Measurements from ENCODE around the gene CMTM7.

CMTM7 gene

DNA sequence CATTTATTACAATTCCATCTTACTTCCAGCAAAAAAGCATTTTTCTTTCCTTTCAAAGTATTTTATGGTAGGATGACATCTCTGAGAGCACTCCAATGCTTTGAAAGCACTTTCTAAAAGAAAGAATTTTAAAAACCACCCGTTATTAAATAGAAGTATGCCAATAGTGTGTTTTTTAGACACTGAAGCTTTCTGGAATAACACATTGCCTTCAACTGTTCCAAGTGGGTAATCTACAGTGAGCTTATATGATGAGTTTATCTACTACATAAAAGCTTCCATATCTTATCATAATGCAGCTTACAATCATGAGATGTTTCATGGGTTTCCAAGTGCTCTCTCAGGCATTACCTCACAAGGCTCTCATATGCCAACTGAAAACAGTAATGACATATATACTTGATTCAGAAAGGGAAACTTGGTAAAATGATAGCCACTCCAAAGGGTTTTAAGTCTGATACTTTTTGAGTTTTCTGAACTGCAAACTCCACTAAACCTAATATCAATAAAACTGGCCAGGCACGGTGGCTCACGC, 96.9 kb downstream of the CMTM7 start:
- no peaks in the 10 kb centered on the region for H3K9me3 ChIP-seq (ENCODE audit: control insufficient read depth, low read depth, low read length)
- H3K4me1 ChIP-seq (ENCODE audit: control insufficient read depth, low read depth, low read length) = no peaks in the 10 kb centered on the region
- H3K4me3 ChIP-seq (ENCODE audit: low read length) = no peak overlapping the region
- peaks cover 19% of the 10 kb centered on the region for H3K36me3 ChIP-seq (ENCODE audit: control insufficient read depth, low read depth, low read length)
- no peaks in the 10 kb centered on the region for H3K27me3 ChIP-seq (ENCODE audit: control insufficient read depth, insufficient read depth, low read length)
- H3K27ac ChIP-seq (ENCODE audit: low read length) = no peak overlapping the region
- H3K9ac ChIP-seq (ENCODE audit: low read length) = no peak overlapping the region

DNA sequence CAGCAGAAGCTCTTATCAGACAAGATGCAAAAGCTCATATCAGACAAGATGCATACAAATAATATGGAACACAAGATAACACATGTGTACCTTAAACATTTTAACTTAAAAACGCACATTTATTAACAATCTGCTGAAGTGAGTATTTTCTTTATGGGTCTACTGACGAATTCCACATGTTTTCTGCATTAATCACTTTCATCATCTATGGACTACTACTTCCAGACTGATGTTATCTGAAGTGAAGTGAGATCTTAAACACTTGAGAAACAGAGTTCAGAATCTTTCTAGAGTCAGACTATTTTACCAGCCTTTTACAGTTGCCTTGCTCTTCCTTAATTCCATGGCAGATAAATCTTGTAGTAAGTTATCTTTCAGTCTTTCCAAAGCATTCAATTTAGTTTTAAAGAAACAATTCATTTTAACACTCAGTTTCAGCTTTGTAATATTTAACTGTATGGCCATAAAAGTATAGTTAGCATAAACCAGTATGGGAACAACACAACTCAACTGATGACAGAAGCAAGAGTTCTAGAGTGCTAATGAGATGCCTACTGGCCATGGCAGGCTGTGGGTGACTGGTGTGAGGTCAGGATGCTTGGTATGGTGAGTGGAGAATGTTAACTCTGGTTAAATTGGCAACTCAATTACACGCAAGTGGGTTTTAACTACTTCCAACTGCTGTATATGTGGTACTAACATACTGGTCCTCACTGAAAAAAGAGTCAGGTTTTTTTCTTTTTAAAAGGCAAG, 101.2 kb downstream of the CMTM7 start:
- H3K36me3 ChIP-seq (ENCODE audit: control insufficient read depth, low read depth, low read length) = peaks cover 4% of the 10 kb centered on the region
- no peaks in the 10 kb centered on the region for H3K9me3 ChIP-seq (ENCODE audit: control insufficient read depth, low read depth, low read length)
- no peak overlapping the region for H3K9ac ChIP-seq (ENCODE audit: low read length)
- no peak overlapping the region for H3K27ac ChIP-seq (ENCODE audit: low read length)
- no peaks in the 10 kb centered on the region for H3K4me1 ChIP-seq (ENCODE audit: control insufficient read depth, low read depth, low read length)
- H3K4me3 ChIP-seq (ENCODE audit: low read length) = no peak overlapping the region
- H3K27me3 ChIP-seq (ENCODE audit: control insufficient read depth, insufficient read depth, low read length) = no peaks in the 10 kb centered on the region

DNA sequence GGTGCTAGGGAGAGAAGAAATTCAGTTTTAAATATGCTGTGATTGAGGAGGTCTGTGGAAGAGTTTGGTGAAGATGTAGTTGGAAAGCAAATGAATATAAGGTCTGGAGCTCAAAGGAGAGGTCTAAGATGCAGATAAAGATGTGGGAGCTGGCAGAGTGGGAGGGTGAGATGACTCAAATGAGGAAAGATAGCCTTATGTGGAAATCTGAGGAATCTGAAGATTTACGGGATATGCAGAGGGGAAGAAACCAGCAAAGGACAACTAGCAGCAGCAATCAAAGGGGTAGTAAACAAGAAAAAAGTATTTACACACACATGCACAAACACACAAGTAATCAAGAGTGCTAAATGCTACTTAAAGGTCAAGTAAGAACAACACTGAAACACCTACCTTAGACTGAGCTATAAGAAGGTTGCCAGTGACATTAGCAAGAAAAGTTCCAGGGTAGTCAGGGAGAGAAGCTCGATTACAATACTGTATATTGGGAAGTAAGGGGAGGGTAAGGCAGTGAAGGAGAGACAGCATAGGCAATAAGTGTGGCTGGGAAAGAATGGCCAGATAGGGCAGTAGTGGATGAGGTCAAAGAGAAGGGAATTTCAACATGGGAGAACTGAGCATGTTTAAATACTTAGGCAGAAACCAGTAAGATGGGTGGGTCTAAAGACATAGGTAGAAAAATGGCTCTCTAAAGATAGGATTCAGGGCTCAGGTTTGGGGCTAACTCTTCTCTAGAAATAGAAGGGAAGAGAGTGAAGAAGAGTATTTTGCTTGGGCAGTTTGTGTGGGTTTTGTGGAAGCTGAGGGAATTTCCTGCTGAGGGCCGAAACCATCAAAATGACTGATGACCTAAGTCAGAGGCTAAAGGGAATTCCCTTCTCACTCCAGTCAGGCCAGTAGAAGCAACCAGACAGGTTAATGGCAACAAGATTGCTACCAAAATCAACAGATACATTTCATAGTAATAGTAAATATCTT, 102.1 kb downstream of the CMTM7 start:
- Histone ChIP-seq H3K4me3 (ENCODE audit: low read length) (no peak overlapping the region), H3K9me3 (ENCODE audit: control insufficient read depth, low read depth, low read length) (no peaks in the 10 kb centered on the region), H3K9ac (ENCODE audit: low read length) (no peak overlapping the region), H3K36me3 (ENCODE audit: control insufficient read depth, low read depth, low read length) (peaks cover 3% of the 10 kb centered on the region), H3K27ac (ENCODE audit: low read length) (no peak overlapping the region), H3K4me1 (ENCODE audit: control insufficient read depth, low read depth, low read length) (no peaks in the 10 kb centered on the region), H3K27me3 (ENCODE audit: control insufficient read depth, insufficient read depth, low read length) (no peaks in the 10 kb centered on the region)

DNA sequence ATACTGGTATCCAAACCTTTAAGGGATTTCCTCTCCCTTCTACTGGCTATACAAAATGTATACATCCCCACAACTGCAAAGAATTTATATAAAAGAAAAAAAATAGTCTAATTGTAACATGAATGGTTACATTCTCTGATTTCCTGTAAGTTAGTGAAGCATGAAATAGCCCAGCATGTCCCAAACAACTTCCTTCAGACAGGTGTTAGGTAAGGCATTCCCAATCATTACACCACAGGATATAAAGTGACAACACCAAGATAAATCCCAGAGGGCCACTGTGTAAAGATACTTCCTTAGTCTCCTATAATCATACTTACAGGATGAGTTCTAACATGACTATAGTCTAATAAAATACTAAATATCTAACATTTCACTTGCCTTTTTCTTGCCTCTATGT, 103.4 kb downstream of the CMTM7 start:
- Histone ChIP-seq H3K9me3 (ENCODE audit: control insufficient read depth, low read depth, low read length) (no peaks in the 10 kb centered on the region), H3K4me3 (ENCODE audit: low read length) (no peak overlapping the region), H3K36me3 (ENCODE audit: control insufficient read depth, low read depth, low read length) (peaks cover 3% of the 10 kb centered on the region), H3K27me3 (ENCODE audit: control insufficient read depth, insufficient read depth, low read length) (no peaks in the 10 kb centered on the region), H3K27ac (ENCODE audit: low read length) (no peak overlapping the region), H3K9ac (ENCODE audit: low read length) (no peak overlapping the region), H3K4me1 (ENCODE audit: control insufficient read depth, low read depth, low read length) (no peaks in the 10 kb centered on the region)

DNA sequence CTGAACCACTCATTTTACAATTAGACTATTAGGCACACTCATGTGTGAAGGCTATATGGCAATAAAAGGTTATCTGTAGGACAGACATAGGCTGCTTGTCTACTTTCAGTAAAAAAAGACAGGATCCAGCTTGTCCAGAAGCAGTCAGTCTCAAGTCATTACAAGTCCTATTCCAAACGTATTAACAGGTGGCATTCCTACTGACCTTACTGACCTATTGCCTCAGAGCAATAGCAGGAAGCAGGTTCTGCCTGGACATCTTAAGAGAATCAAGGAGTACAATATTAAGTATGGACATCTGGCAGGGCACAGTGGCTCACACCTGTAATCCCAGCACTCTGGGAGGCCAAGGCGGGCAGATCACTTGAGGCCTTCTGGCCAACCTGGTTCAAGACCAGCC, 104.0 kb downstream of the CMTM7 start:
- Histone ChIP-seq H3K9ac (ENCODE audit: low read length) (no peak overlapping the region), H3K9me3 (ENCODE audit: control insufficient read depth, low read depth, low read length) (no peaks in the 10 kb centered on the region), H3K4me1 (ENCODE audit: control insufficient read depth, low read depth, low read length) (no peaks in the 10 kb centered on the region), H3K27me3 (ENCODE audit: control insufficient read depth, insufficient read depth, low read length) (no peaks in the 10 kb centered on the region), H3K36me3 (ENCODE audit: control insufficient read depth, low read depth, low read length) (peaks cover 3% of the 10 kb centered on the region), H3K4me3 (ENCODE audit: low read length) (no peak overlapping the region), H3K27ac (ENCODE audit: low read length) (no peak overlapping the region)

DNA sequence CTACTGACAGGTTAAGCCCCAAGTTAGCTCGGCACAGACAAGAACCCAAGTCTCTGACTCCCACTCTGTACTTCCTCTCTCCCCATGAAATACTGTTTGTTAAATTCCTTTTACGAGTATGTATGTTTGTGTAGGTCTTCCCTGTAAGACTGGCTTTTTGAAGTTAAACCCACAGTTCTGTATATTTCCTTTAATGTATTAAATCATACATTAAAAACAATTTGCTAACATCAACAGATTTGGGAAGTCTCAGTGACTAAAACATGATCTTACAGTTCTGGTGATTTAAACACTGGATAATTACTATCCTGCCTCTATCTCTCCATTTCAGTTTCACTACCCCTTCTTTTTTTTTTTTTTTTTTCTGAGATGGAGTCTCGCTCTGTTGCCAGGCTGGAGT, 106.6 kb downstream of the CMTM7 start:
- Histone ChIP-seq H3K9ac (ENCODE audit: low read length) (no peak overlapping the region), H3K4me3 (ENCODE audit: low read length) (no peak overlapping the region), H3K9me3 (ENCODE audit: control insufficient read depth, low read depth, low read length) (no peaks in the 10 kb centered on the region), H3K4me1 (ENCODE audit: control insufficient read depth, low read depth, low read length) (peaks cover 7% of the 10 kb centered on the region), H3K27me3 (ENCODE audit: control insufficient read depth, insufficient read depth, low read length) (no peaks in the 10 kb centered on the region), H3K36me3 (ENCODE audit: control insufficient read depth, low read depth, low read length) (no peaks in the 10 kb centered on the region), H3K27ac (ENCODE audit: low read length) (no peak overlapping the region)

DNA sequence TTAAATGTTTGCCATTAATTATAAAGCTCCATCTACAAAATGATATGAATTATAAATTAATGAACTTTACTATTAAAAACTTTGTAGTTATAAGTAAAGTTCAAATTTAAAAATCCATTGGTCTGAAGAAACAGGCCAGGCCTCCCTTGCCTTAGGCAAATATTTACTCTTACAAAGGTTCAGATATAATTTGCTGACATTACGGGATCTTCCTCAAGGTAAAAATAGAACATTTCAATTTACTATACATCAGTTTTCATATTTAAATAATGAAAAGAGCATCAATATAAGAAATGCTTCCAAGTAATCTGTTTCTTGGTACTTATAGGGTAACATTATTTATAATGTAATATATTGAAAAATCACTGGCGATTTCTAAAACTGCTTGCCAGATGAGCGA, 107.3 kb downstream of the CMTM7 start:
- H3K27ac ChIP-seq (ENCODE audit: low read length) = no peak overlapping the region
- peaks cover 11% of the 10 kb centered on the region for H3K4me1 ChIP-seq (ENCODE audit: control insufficient read depth, low read depth, low read length)
- no peak overlapping the region for H3K9ac ChIP-seq (ENCODE audit: low read length)
- no peaks in the 10 kb centered on the region for H3K36me3 ChIP-seq (ENCODE audit: control insufficient read depth, low read depth, low read length)
- no peaks in the 10 kb centered on the region for H3K9me3 ChIP-seq (ENCODE audit: control insufficient read depth, low read depth, low read length)
- no peaks in the 10 kb centered on the region for H3K27me3 ChIP-seq (ENCODE audit: control insufficient read depth, insufficient read depth, low read length)
- no peak overlapping the region for H3K4me3 ChIP-seq (ENCODE audit: low read length)

DNA sequence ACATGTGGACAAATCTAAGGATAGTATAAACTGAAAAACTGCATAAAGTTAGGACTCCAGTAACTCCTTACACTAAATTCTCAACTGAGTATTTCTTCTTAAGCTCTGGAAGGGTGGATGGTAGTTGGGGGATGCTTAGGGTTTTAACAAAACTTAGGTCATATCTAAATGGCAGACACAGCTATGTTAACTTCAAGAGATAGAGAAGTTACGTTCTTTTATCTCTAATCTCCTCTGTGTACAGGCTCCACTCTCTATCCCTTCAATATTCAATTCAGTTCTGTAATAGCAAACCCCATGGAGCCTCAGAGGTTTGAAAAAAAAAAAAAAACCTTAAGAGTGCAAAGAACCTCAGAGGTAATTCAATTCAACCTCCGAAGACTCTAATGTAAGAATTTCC, 107.9 kb downstream of the CMTM7 start:
- peaks cover 12% of the 10 kb centered on the region for H3K4me1 ChIP-seq (ENCODE audit: control insufficient read depth, low read depth, low read length)

DNA sequence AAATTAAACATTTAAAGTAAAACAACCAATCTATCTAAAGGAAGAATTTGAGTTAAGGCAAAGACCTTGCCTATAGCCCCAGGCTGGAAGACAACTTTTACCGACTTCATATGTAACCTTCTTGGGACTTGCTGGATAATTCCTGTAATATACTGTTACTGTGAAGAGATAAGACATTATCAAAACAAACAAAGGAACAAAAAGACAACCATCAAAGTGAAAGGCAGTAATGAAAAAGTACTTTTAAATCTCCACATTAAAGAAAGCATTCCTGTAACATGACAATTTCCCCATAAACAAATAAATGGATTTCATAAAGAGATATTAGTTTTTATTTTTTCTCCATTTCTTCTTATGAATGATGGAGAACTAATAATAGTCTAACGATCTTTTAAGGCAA, 108.6 kb downstream of the CMTM7 start:
- Histone ChIP-seq H3K36me3 (ENCODE audit: control insufficient read depth, low read depth, low read length) (no peaks in the 10 kb centered on the region), H3K9ac (ENCODE audit: low read length) (no peak overlapping the region), H3K9me3 (ENCODE audit: control insufficient read depth, low read depth, low read length) (no peaks in the 10 kb centered on the region), H3K4me1 (ENCODE audit: control insufficient read depth, low read depth, low read length) (peaks cover 12% of the 10 kb centered on the region), H3K27me3 (ENCODE audit: control insufficient read depth, insufficient read depth, low read length) (no peaks in the 10 kb centered on the region), H3K4me3 (ENCODE audit: low read length) (no peak overlapping the region), H3K27ac (ENCODE audit: low read length) (no peak overlapping the region)

More for the DNA sequence above, 107.9 kb downstream of the CMTM7 start:
- Histone ChIP-seq H3K9ac (ENCODE audit: low read length) (no peak overlapping the region), H3K4me3 (ENCODE audit: low read length) (no peak overlapping the region), H3K36me3 (ENCODE audit: control insufficient read depth, low read depth, low read length) (no peaks in the 10 kb centered on the region), H3K27ac (ENCODE audit: low read length) (no peak overlapping the region), H3K27me3 (ENCODE audit: control insufficient read depth, insufficient read depth, low read length) (no peaks in the 10 kb centered on the region), H3K9me3 (ENCODE audit: control insufficient read depth, low read depth, low read length) (no peaks in the 10 kb centered on the region)

DNA sequence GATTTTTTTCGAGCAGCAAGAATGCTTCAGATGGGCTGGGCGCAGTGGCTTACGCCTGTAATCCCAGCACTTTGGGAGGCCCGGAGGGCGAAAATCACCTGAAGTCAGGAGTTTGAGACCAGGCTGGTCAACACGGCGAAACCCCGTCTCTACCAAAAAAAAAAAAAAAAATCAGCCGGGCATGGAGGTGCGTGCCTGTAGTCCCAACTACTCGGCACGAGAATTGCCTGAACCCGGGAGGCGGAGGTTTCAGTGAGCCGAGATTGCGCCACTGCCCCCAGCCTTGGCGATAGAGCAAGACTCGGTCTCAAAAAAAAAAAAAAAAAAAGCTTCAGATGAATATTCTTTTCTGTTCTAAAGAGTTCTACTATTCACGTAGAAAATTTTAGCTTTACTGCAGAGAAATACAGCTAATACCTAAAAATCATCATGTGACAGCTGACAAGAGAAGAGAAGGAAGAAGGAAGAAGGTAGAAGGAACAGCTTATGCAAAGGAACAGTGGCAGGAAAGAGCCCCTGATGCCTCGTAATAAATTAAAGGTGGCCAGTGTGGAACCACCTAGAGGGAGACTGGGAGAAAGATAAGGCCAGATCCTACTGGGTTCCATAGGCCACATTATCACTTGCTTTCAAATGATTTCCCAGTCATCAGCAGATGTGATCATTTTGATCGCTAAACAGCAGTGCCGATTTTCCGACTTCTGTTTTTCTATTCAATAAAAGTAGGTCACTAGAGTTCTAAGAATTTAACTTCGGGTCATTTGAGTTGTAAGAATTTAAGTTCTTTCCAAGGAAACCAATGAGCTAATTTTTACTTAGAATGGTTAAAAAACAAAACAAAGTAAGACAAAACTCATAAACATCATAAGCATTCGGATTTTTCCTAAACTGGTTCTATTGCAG, 109.5 kb downstream of the CMTM7 start:
- Histone ChIP-seq H3K27me3 (ENCODE audit: control insufficient read depth, insufficient read depth, low read length) (no peaks in the 10 kb centered on the region), H3K4me1 (ENCODE audit: control insufficient read depth, low read depth, low read length) (peaks cover 12% of the 10 kb centered on the region), H3K9me3 (ENCODE audit: control insufficient read depth, low read depth, low read length) (no peaks in the 10 kb centered on the region), H3K27ac (ENCODE audit: low read length) (no peak overlapping the region), H3K9ac (ENCODE audit: low read length) (peak overlapping the region; percentile 56), H3K4me3 (ENCODE audit: low read length) (peak overlapping the region; percentile 75), H3K36me3 (ENCODE audit: control insufficient read depth, low read depth, low read length) (no peaks in the 10 kb centered on the region)

DNA sequence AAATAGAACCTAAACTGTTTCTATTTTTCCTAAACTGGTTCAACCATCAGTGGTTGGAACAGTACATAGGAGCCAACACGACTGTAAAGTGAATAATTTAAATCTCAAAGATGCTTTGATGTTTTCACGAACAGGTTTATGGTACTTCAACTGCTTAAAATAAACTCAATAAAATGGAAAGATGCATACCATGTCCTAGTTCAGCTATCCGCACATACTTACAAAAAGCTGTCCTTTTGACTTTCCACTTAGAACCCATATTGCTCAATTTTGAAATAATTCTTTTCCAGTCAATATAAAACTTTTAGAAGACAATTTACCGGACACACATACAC, 110.1 kb downstream of the CMTM7 start:
- no peaks in the 10 kb centered on the region for H3K9me3 ChIP-seq (ENCODE audit: control insufficient read depth, low read depth, low read length)
- H3K4me1 ChIP-seq (ENCODE audit: control insufficient read depth, low read depth, low read length) = peaks cover 12% of the 10 kb centered on the region
- H3K9ac ChIP-seq (ENCODE audit: low read length) = peak overlapping the region; percentile 56
- H3K4me3 ChIP-seq (ENCODE audit: low read length) = peak overlapping the region; percentile 75
- no peaks in the 10 kb centered on the region for H3K27me3 ChIP-seq (ENCODE audit: control insufficient read depth, insufficient read depth, low read length)
- H3K36me3 ChIP-seq (ENCODE audit: control insufficient read depth, low read depth, low read length) = no peaks in the 10 kb centered on the region
- no peak overlapping the region for H3K27ac ChIP-seq (ENCODE audit: low read length)
